ENCODE measurements around the gene TUBB.

The TUBB gene

GRCh38 chr6:30732237-30732943 is 12.2 kb downstream of the TUBB start:
- no peak for DNase-seq (ENCODE audit: extremely low read depth in 1 of 2, low read depth in 1 of 2)

GRCh38 chr6:30735668-30736314 is 15.6 kb downstream of the TUBB start:
- DNase-seq (ENCODE audit: extremely low read depth in 1 of 2, low read depth in 1 of 2): no peak

GRCh38 chr6:30738532-30738931 is 18.4 kb downstream of the TUBB start:
- DNase-seq (ENCODE audit: extremely low read depth in 1 of 2, low read depth in 1 of 2): no peak

GRCh38 chr6:30740540-30740870 is 20.4 kb downstream of the TUBB start:
- no peak for DNase-seq (ENCODE audit: extremely low read depth in 1 of 2, low read depth in 1 of 2)

GRCh38 chr6:30741063-30741779 is 21.1 kb downstream of the TUBB start:
- no peak for DNase-seq (ENCODE audit: extremely low read depth in 1 of 2, low read depth in 1 of 2)

GRCh38 chr6:30741789-30742315 is 21.7 kb downstream of the TUBB start:
- DNase-seq (ENCODE audit: extremely low read depth in 1 of 2, low read depth in 1 of 2): no peak

- DNase-seq (ENCODE audit: extremely low read depth in 1 of 2, low read depth in 1 of 2): peak; percentile 57 to 71
Measured at GRCh38 chr6:30742316-30743098, 22.4 kb downstream of the TUBB start, which contains the start of gene FLOT1. TSS of gene FLOT1 (minus strand) at chr6:30742687. CDS start at chr6:30742189, 498 bp downstream.

- no peak for DNase-seq (ENCODE audit: extremely low read depth in 1 of 2, low read depth in 1 of 2)
Measured at GRCh38 chr6:30743099-30744053, 23.2 kb downstream of the TUBB start.

- no peak for DNase-seq (ENCODE audit: extremely low read depth in 1 of 2, low read depth in 1 of 2)
Measured at GRCh38 chr6:30744054-30744805, 24.1 kb downstream of the TUBB start, which contains the start of gene IER3. TSS of gene IER3 (minus strand) at chr6:30744547. CDS start at chr6:30744518, 29 bp downstream.

- no peak for DNase-seq (ENCODE audit: extremely low read depth in 1 of 2, low read depth in 1 of 2)
Measured at GRCh38 chr6:30747300-30747687, 27.1 kb downstream of the TUBB start.

GRCh38 chr6:30747902-30748769 is 28.0 kb downstream of the TUBB start:
- no peak for DNase-seq (ENCODE audit: extremely low read depth in 1 of 2, low read depth in 1 of 2)

GRCh38 chr6:30748851-30749540 is 28.8 kb downstream of the TUBB start:
- no peak for DNase-seq (ENCODE audit: extremely low read depth in 1 of 2, low read depth in 1 of 2)

GRCh38 chr6:30749554-30750378 is 29.6 kb downstream of the TUBB start:
- DNase-seq (ENCODE audit: extremely low read depth in 1 of 2, low read depth in 1 of 2): no peak

GRCh38 chr6:30750379-30750668 is 30.2 kb downstream of the TUBB start:
- DNase-seq (ENCODE audit: extremely low read depth in 1 of 2, low read depth in 1 of 2): no peak

GRCh38 chr6:30752157-30752927 is 32.2 kb downstream of the TUBB start:
- no peak for DNase-seq (ENCODE audit: extremely low read depth in 1 of 2, low read depth in 1 of 2)

GRCh38 chr6:30754631-30755030 is 34.5 kb downstream of the TUBB start:
- no peak for DNase-seq (ENCODE audit: extremely low read depth in 1 of 2, low read depth in 1 of 2)

Data from activated CD8-positive, alpha-beta memory T cell treated with anti-CD3 and anti-CD28 coated beads for 1 hour (primary cell).